MM.1S (cell line): ENCODE data around the gene PTPRG.

Experiments used
- DNase-seq: peaks from one replicate; pipeline ENCODE4 v3.0.0-alpha.2; 2015
- H2AFZ ChIP-seq: fragments of 300-600 bp; sonication (generic); 2 replicates; pipeline ENCODE4 v1.6.0; 2016; ENCODE audit warnings: antibody characterized with exemption, low read length
- H3F3A ChIP-seq: fragments of 300-600 bp; sonication (generic); 2 replicates; pipeline ENCODE4 v1.6.1; 2016; ENCODE audit warnings: mild to moderate bottlenecking, antibody characterized with exemption, low read length, moderate library complexity, mixed read lengths; ENCODE audit not compliant: insufficient read depth
- H3K27ac ChIP-seq: fragments of 300-600 bp; sonication (generic); 2 replicates; pipeline ENCODE4 v1.5.1; 2016; ENCODE audit warnings: mild to moderate bottlenecking, low read length
- H3K27me3 ChIP-seq: fragments of 300-600 bp; sonication (generic); replicated peaks from 2 replicates; pipeline ENCODE4 v1.6.0; 2016; ENCODE audit warnings: low read length; ENCODE audit not compliant: insufficient read depth
- H3K36me3 ChIP-seq: fragments of 300-600 bp; sonication (generic); replicated peaks from 2 replicates; pipeline ENCODE4 v1.6.1; 2016; ENCODE audit warnings: mild to moderate bottlenecking, low read length, mixed read lengths; ENCODE audit not compliant: insufficient read depth
- H3K4me1 ChIP-seq: fragments of 300-600 bp; sonication (generic); 2 replicates; pipeline ENCODE4 v1.6.1; 2016; ENCODE audit warnings: low read length, mixed read lengths
- H3K4me2 ChIP-seq: fragments of 300-600 bp; sonication (generic); 2 replicates; pipeline ENCODE4 v1.6.0; 2016; ENCODE audit warnings: low read depth, low read length
- H3K4me3 ChIP-seq: fragments of 300-600 bp; sonication (generic); 2 replicates; pipeline ENCODE4 v1.5.1; 2016; ENCODE audit warnings: low read length, mixed read lengths
- H3K79me2 ChIP-seq: fragments of 300-600 bp; sonication (generic); 2 replicates; pipeline ENCODE4 v1.6.1; 2016; ENCODE audit warnings: mixed run types, low read length, mixed read lengths
- H3K9ac ChIP-seq: fragments of 300-600 bp; sonication (generic); 2 replicates; pipeline ENCODE4 v1.6.1; 2016; ENCODE audit warnings: low read length, mixed read lengths
- H3K9me2 ChIP-seq: fragments of 300-600 bp; sonication (generic); replicated peaks from 2 replicates; pipeline ENCODE4 v1.6.1; 2016; ENCODE audit warnings: mild to moderate bottlenecking, low read length, mixed read lengths; ENCODE audit not compliant: insufficient read depth
- H3K9me3 ChIP-seq: fragments of 300-600 bp; sonication (generic); replicated peaks from 2 replicates; pipeline ENCODE4 v1.6.1; 2016; ENCODE audit warnings: mild to moderate bottlenecking, low read length, mixed read lengths; ENCODE audit not compliant: insufficient read depth
- H4K20me1 ChIP-seq: fragments of 300-600 bp; sonication (generic); 2 replicates; pipeline ENCODE4 v1.6.1; 2016; ENCODE audit warnings: mild to moderate bottlenecking, low read length, moderate library complexity, mixed read lengths; ENCODE audit not compliant: insufficient read depth
- CTCF ChIP-seq: fragments of 300-600 bp; sonication (generic); IDR thresholded peaks from 2 replicates; pipeline ENCODE4 v1.5.1; 2016; ENCODE audit warnings: antibody characterized with exemption, low read length, mixed read lengths
- EZH2 ChIP-seq: fragments of 300-600 bp; sonication (generic); optimal IDR thresholded peaks from 2 replicates; pipeline ENCODE3; 2017; ENCODE audit warnings: low read depth, mild to moderate bottlenecking, antibody characterized with exemption, low read length, mixed read lengths
- EZH2phosphoT487 ChIP-seq: fragments of 300-600 bp; sonication (generic); IDR thresholded peaks from 2 replicates; pipeline ENCODE4 v1.6.1; 2018; ENCODE audit warnings: antibody characterized with exemption, low read length

The PTPRG gene

GRCh38 chr3:62149962-62150361 lies 588.6 kb downstream of the PTPRG start:
- Histone ChIP-seq H3K27ac (no peak overlapping the region), H3K9me3 (no peaks in the 10 kb centered on the region), H2AFZ (no peak overlapping the region), H3K4me1 (no peaks in the 10 kb centered on the region), H3K27me3 (no peaks in the 10 kb centered on the region), H3K4me2 (no peak overlapping the region), H3K36me3 (no peaks in the 10 kb centered on the region), H3K9me2 (no peaks in the 10 kb centered on the region), H4K20me1 (no peaks in the 10 kb centered on the region), H3K4me3 (no peak overlapping the region), H3K9ac (no peak overlapping the region), H3K79me2 (no peaks in the 10 kb centered on the region), H3F3A (no peaks in the 10 kb centered on the region)
- TF ChIP-seq EZH2phosphoT487 = no peak
- no peak for TF ChIP-seq CTCF
- TF ChIP-seq EZH2 = no peak
- DNase-seq = no peak

GRCh38 chr3:62151591-62151990 lies 590.2 kb downstream of the PTPRG start:
- DNase-seq = no peak
- no peaks in the 10 kb centered on the region for H3K27me3 ChIP-seq
- TF ChIP-seq CTCF (no peak), EZH2 (no peak), EZH2phosphoT487 (no peak)
- no peak overlapping the region for H3K9ac ChIP-seq
- no peaks in the 10 kb centered on the region for H3K36me3 ChIP-seq
- H3K79me2 ChIP-seq = no peaks in the 10 kb centered on the region
- H3K4me3 ChIP-seq = no peak overlapping the region
- H3K9me3 ChIP-seq = no peaks in the 10 kb centered on the region
- no peak overlapping the region for H3K27ac ChIP-seq
- H4K20me1 ChIP-seq = no peaks in the 10 kb centered on the region
- no peak overlapping the region for H2AFZ ChIP-seq
- H3K4me1 ChIP-seq = no peaks in the 10 kb centered on the region
- no peak overlapping the region for H3K4me2 ChIP-seq
- H3F3A ChIP-seq = no peaks in the 10 kb centered on the region
- no peaks in the 10 kb centered on the region for H3K9me2 ChIP-seq

- no peaks in the 10 kb centered on the region for H3F3A ChIP-seq
- H3K27me3 ChIP-seq = no peaks in the 10 kb centered on the region
- TF ChIP-seq EZH2phosphoT487 (no peak), EZH2 (no peak), CTCF (no peak)
- no peak overlapping the region for H3K9ac ChIP-seq
- H3K36me3 ChIP-seq = no peaks in the 10 kb centered on the region
- no peaks in the 10 kb centered on the region for H3K79me2 ChIP-seq
- H2AFZ ChIP-seq = no peak overlapping the region
- DNase-seq = no peak
- H3K9me2 ChIP-seq = no peaks in the 10 kb centered on the region
- H3K9me3 ChIP-seq = no peaks in the 10 kb centered on the region
- H3K4me3 ChIP-seq = no peak overlapping the region
- no peaks in the 10 kb centered on the region for H3K4me1 ChIP-seq
- no peaks in the 10 kb centered on the region for H4K20me1 ChIP-seq
- no peak overlapping the region for H3K4me2 ChIP-seq
- H3K27ac ChIP-seq = no peak overlapping the region
Observed at GRCh38 chr3:62153231-62153630, 591.9 kb downstream of the PTPRG start.
